Ovary (tissue), 3 donors: ENCODE results near the gene LIPJ.

ENCODE experiments used
- CTCF ChIP-seq, 3 donors: fragments of 450-650 bp in 2 of 3; fragments of 200-600 bp in 1 of 3; IDR thresholded peaks; one replicate each; pipeline versions ENCODE4 v1.5.1 to v1.8.0; 2016 to 2022; ENCODE audit warnings: antibody characterized with exemption in 3 of 3, mild to moderate bottlenecking in 1 of 3
- EP300 ChIP-seq: sonication (generic); formaldehyde crosslinking; IDR thresholded peaks from one replicate; pipeline ENCODE4 v1.6.1; 2017; ENCODE audit warnings: antibody characterized with exemption
- donor health status: DM: no; HTN: no; CAD: no.

GRCh38 chr10:88562152-88562551 lies 24.4 kb upstream of the LIPJ start:
- TF ChIP-seq CTCF (IDR thresholded peaks at IDR 0.05), result no peak
- no peak for TF ChIP-seq EP300
